Loucy (cell line): Measurements from ENCODE around the gene SRGAP2C.
"Not testable (repeated sequence)": the region's sequence is repeated elsewhere in the genome, so short reads cannot be mapped to it uniquely, and the experiment has no call there.

Source experiments
- H2AFZ ChIP-seq: fragments of 200-600 bp; sonication (generic); 2 replicates; pipeline ENCODE4 v1.6.0; 2016; ENCODE audit warnings: antibody characterized with exemption, mild to moderate bottlenecking, low read length, moderate library complexity
- H3F3A ChIP-seq: fragments of 200-600 bp; 2 replicates; pipeline ENCODE4 v1.6.0; 2016; ENCODE audit warnings: antibody characterized with exemption, low read depth, mild to moderate bottlenecking
- H3K27me3 ChIP-seq: fragments of 200-600 bp; sonication (generic); 2 replicates; pipeline ENCODE4 v1.6.1; 2014; ENCODE audit warnings: low read length, mild to moderate bottlenecking; ENCODE audit not compliant: insufficient read depth, poor library complexity, severe bottlenecking
- H3K36me3 ChIP-seq: fragments of 200-600 bp; sonication (generic); 2 replicates; pipeline ENCODE4 v1.6.1; 2016; ENCODE audit warnings: low read length; ENCODE audit not compliant: insufficient read depth
- H3K4me1 ChIP-seq: fragments of 200-600 bp; sonication (generic); 2 replicates; pipeline ENCODE4 v1.5.1; 2014; ENCODE audit warnings: low read length, mild to moderate bottlenecking; ENCODE audit not compliant: insufficient read depth, poor library complexity, severe bottlenecking
- H3K4me2 ChIP-seq: fragments of 200-600 bp; sonication (generic); 2 replicates; pipeline ENCODE4 v1.6.0; 2014; ENCODE audit warnings: antibody characterized with exemption, low read length, low read depth, mild to moderate bottlenecking; ENCODE audit not compliant: poor library complexity, severe bottlenecking
- H3K4me3 ChIP-seq: fragments of 200-600 bp; sonication (generic); 2 replicates; pipeline ENCODE4 v1.5.1; 2014; ENCODE audit warnings: low read length, mild to moderate bottlenecking, mixed read lengths; ENCODE audit not compliant: poor library complexity, severe bottlenecking
- H3K79me2 ChIP-seq: fragments of 200-600 bp; sonication (generic); 2 replicates; pipeline ENCODE4 v1.6.1; 2014; ENCODE audit warnings: low read length; ENCODE audit not compliant: insufficient read depth
- H3K9ac ChIP-seq: fragments of 200-600 bp; sonication (generic); 2 replicates; pipeline ENCODE4 v1.6.0; 2014; ENCODE audit warnings: mild to moderate bottlenecking, low read depth, low read length, moderate library complexity; ENCODE audit not compliant: poor library complexity, severe bottlenecking
- H3K9me2 ChIP-seq: fragments of 200-600 bp; sonication (generic); replicated peaks from 2 replicates; pipeline ENCODE4 v1.6.1; 2016; ENCODE audit warnings: low read depth, low read length, mixed read lengths
- H3K9me3 ChIP-seq: fragments of 200-600 bp; sonication (generic); 2 replicates; pipeline ENCODE4 v1.6.1; 2014; ENCODE audit warnings: mild to moderate bottlenecking, antibody characterized with exemption, low read length, low read depth; ENCODE audit not compliant: insufficient read depth
- H4K20me1 ChIP-seq: fragments of 200-600 bp; sonication (generic); 2 replicates; pipeline ENCODE4 v1.6.0; 2014; ENCODE audit warnings: antibody characterized with exemption, low read length, mild to moderate bottlenecking; ENCODE audit not compliant: insufficient read depth, poor library complexity, severe bottlenecking
- EZH2phosphoT487 ChIP-seq: fragments of 200-600 bp; IDR thresholded peaks from 2 replicates; pipeline ENCODE4 v1.6.1; 2018; ENCODE audit warnings: antibody characterized with exemption, mild to moderate bottlenecking, moderate library complexity, borderline replicate concordance
- TF ChIP-seq, protein P1 (sequence below): fragments of 200-600 bp; sonication (generic); conservative IDR thresholded peaks from 2 replicates; pipeline ENCODE4 v1.5.1; 2014; ENCODE audit warnings: mild to moderate bottlenecking, antibody characterized with exemption, low read length

Gene SRGAP2C

DNA sequence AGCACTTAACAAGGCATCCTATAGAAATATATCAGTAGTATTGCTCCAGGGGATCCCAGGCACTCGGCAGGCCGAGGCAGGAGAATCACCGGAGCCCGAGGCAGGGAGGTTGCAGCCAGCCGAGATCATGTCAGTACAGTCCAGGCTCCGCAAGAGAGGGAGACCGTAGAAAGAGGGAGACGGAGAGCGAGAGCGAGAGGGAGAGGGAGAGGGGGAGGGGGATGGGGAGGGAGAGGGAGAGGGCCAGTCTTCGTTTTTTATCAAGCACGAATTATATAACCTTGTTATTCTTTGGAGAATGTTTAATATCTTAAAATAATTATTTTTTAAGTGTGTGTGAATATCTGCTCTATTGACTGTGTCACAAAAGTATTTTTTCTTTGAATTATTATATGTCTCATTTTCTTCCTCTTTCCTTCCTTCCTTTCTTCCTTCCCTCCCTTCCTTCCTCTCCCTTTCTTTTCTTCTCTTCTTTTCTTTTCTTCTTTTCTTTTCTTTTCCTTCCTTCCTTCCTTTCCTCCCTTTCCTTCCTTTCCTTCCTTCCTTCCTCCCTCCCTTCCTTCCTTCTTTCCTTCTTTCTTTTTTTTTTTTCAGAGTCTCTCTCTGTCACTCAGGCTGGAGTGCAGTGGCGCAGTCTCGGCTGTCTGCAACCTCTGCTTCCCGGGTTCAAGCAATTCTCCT, 233.7 kb downstream of the SRGAP2C start:
- Histone ChIP-seq H3K4me2 (no peak overlapping the region), H3K9me3 (no peaks in the 10 kb centered on the region), H3K4me3 (no peak overlapping the region), H3K36me3 (no peaks in the 10 kb centered on the region), H3K9me2 (no peaks in the 10 kb centered on the region), H3K79me2 (no peaks in the 10 kb centered on the region), H3K27me3 (no peaks in the 10 kb centered on the region), H3K9ac (no peak overlapping the region), H2AFZ (no peak overlapping the region), H4K20me1 (no peaks in the 10 kb centered on the region), H3F3A (no peaks in the 10 kb centered on the region), H3K4me1 (no peaks in the 10 kb centered on the region)
- TF ChIP-seq EZH2phosphoT487: no peak
- TF ChIP-seq, protein P1, sequence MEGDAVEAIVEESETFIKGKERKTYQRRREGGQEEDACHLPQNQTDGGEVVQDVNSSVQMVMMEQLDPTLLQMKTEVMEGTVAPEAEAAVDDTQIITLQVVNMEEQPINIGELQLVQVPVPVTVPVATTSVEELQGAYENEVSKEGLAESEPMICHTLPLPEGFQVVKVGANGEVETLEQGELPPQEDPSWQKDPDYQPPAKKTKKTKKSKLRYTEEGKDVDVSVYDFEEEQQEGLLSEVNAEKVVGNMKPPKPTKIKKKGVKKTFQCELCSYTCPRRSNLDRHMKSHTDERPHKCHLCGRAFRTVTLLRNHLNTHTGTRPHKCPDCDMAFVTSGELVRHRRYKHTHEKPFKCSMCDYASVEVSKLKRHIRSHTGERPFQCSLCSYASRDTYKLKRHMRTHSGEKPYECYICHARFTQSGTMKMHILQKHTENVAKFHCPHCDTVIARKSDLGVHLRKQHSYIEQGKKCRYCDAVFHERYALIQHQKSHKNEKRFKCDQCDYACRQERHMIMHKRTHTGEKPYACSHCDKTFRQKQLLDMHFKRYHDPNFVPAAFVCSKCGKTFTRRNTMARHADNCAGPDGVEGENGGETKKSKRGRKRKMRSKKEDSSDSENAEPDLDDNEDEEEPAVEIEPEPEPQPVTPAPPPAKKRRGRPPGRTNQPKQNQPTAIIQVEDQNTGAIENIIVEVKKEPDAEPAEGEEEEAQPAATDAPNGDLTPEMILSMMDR: no peak

DNA sequence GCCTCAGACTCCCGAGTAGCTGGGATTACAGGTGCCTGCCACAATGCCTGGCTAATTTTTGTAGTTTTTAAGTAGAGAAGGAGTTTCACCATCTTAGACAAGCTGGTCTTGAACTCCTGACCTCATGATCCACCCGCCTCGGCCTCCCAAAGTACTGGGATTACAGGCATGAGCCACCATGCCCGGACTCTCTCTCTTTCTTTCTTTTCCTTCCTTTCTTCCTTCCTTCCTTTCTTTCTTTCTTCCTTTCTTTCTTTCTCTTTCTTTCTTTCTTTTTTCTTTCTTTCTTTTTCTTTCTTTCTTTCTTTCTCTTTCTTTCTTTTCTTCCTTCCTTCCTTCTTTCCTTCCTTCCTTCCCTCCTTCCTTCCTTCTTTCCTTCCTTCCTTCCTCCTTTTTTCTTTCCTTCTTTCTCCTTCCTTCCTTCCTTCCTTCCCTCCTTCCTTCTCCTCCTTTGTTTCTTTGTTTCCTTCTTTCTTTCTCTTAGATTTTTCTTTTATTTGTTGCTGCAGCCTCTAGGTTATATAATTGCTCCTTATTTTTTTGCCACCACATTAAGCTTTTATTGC, 234.4 kb downstream of the SRGAP2C start:
- not testable (repeated sequence) for H2AFZ ChIP-seq, H3K79me2 ChIP-seq, H3K4me3 ChIP-seq, H3K4me1 ChIP-seq, H3F3A ChIP-seq, H3K27me3 ChIP-seq, H3K36me3 ChIP-seq, H3K9me3 ChIP-seq, H4K20me1 ChIP-seq, H3K9me2 ChIP-seq, H3K4me2 ChIP-seq, H3K9ac ChIP-seq

DNA sequence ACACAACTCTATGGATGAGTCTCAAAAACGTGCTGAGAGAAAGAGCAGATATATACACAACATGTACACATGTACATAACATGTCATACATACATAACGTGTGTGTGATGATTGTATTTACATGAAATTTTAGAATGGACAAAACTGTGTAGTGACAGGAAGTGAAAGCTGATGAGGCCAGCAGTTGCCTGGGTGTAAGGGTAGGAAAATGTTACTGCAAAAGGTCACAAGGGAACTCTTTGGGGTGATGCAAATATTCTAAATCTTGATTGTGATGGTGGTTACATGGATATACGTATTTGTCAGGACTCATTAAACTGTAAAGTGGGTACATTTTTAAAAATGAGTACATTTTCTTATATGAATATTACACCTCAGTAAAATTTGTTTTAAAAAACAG, 236.7 kb downstream of the SRGAP2C start:
- not testable (repeated sequence) for H3K4me3 ChIP-seq, H3K9me3 ChIP-seq, H3F3A ChIP-seq, H3K27me3 ChIP-seq, H4K20me1 ChIP-seq, H3K9me2 ChIP-seq, H3K36me3 ChIP-seq, H3K4me1 ChIP-seq, H3K79me2 ChIP-seq, H3K4me2 ChIP-seq, H3K9ac ChIP-seq
- H2AFZ ChIP-seq: 0 out of 2 replicates have a peak overlapping the region, but pooled peaks have one; percentile 60

DNA sequence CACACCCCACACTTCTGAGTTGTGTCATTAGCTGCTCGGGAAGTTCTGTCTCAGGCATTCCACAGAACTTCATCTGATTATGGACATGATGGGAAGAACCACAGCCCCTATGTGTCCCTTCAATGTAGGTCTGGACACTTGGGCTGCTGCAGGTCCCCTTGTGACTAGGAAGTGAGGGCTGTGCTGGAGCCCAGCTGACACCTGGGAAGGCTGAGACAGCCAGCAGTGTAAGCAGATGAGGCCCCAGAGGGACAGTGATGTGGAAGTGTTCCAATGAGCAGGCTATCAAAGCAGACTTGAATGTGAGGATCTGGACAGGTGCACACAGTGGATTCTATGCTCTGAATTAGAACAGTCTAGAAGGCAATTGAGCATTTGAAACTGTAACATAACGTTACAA, 239.2 kb downstream of the SRGAP2C start:
- not testable (repeated sequence) for H3K79me2 ChIP-seq, H3K9me2 ChIP-seq, H3K4me3 ChIP-seq, H3K9me3 ChIP-seq, H3K4me1 ChIP-seq, H3K9ac ChIP-seq, H3K4me2 ChIP-seq, H3K36me3 ChIP-seq, H4K20me1 ChIP-seq, H3K27me3 ChIP-seq, H3F3A ChIP-seq, H2AFZ ChIP-seq

DNA sequence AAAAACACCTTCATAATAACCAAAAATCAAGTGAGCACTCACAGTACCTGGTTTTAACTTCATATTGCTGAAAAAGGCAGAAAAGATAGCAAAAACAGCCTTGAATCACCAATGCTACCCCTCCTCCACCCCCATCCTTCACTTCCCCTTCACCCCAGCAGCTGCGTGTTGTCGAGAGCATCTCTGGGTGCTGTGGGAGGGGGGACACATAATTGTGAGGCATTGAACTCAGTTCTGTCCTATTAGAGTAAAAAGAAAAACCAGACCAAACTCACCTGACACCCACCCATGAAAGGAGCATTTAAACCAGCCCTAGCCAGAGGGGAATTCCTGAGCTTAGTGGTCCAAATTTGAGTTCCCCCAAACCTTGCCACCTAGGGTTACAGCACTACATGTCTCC, 248.7 kb downstream of the SRGAP2C start:
- not testable (repeated sequence) for H3K4me3 ChIP-seq, H3K4me2 ChIP-seq

DNA sequence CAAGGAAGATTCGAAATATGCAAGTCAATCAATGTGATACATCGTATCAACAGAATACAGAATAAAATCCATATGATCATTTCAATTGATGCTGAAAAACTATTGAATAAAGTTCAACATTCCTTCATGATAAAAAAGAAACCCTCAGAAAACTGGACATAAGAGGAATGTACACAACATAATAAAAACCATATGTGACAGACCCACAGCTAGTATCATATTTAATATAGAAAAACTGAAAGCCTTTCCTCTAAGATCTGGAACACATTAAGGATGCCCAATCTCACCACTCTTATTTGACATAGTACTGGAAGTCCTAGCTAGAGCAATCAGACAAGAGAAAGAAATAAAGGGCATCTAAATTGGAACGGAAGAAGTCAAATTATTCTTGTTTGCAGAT, 254.1 kb downstream of the SRGAP2C start:
- H3K9me2 ChIP-seq, H3K27me3 ChIP-seq, H3K4me1 ChIP-seq, H3K4me2 ChIP-seq, H3K79me2 ChIP-seq, H3K9ac ChIP-seq, H2AFZ ChIP-seq, H4K20me1 ChIP-seq, H3K4me3 ChIP-seq, H3K9me3 ChIP-seq, H3K36me3 ChIP-seq, H3F3A ChIP-seq: not testable (repeated sequence)

More for the DNA sequence above, 248.7 kb downstream of the SRGAP2C start:
- H3K36me3 ChIP-seq, H3K9me2 ChIP-seq, H3K4me1 ChIP-seq, H3K27me3 ChIP-seq, H3F3A ChIP-seq, H2AFZ ChIP-seq, H4K20me1 ChIP-seq, H3K79me2 ChIP-seq, H3K9me3 ChIP-seq, H3K9ac ChIP-seq: not testable (repeated sequence)
